ENCODE results near the gene ZNF343. TPM values are rescaled to one million over a fixed set of nuclear protein-coding genes. Genes with fewer than 3 reads are reported as not detected.

Gene ZNF343
- polyA plus RNA-seq, 1 of the 3 experiments (the other 2 are of a cell fraction) = 11.0 TPM

DNA sequence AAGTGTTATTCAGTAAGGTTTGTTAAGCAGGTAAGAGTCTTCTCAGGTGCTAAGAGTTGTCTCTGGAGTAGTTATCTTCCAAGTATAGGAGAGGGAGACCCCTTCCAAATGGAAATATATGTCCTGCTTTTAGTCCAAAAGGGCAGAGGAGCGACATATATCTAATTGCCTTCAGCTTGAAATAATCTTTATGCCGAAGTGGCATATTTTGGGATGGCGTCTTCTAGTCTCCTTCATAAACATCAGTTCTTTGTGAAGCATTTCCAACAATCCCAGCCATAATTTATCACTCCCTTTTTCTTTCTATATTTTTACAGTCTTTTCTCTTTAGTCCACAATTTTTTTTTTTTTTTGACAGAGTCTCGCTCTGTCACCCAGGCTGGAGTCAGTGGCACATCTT is 33.6 kb upstream of the ZNF343 start:
- Histone ChIP-seq H3F3A (replicated peaks; ENCODE audit: insufficient read depth) (no peaks in the 10 kb centered on the region), H3K4me1 (ENCODE audit: control insufficient read depth in 1 of 2, insufficient read depth in 2 of 2, low read depth in 1 of 2, low read length in 1 of 2) (no peaks in the 10 kb centered on the region), H3K36me3 (replicated peaks in 1 of 2; ENCODE audit: control insufficient read depth in 1 of 2, insufficient read depth in 2 of 2, low read length in 1 of 2) (no peaks in the 10 kb centered on the region), H3K27me3 (ENCODE audit: insufficient read depth) (peaks cover 13% of the 10 kb centered on the region; the same call in 1 of the 2 replicates), H3K79me2 (ENCODE audit: insufficient read depth) (no peaks in the 10 kb centered on the region), H3K27ac (ENCODE audit: low read depth in 2 of 2, low read length in 1 of 2) (no peak overlapping the region), H3K9ac (no peak overlapping the region), H3K4me3 (ENCODE audit: low read depth in 2 of 2, low read length in 1 of 2) (no peak overlapping the region), H3K9me3 (no peaks in the 10 kb centered on the region), H3K4me2 (no peak overlapping the region), H2AFZ (ENCODE audit: low read depth) (no peak overlapping the region), H4K20me1 (ENCODE audit: insufficient read depth) (no peaks in the 10 kb centered on the region), H3K9me2 (no peaks in the 10 kb centered on the region)
- no peak for TF ChIP-seq RCOR1 (IDR thresholded peaks at IDR 0.05; ENCODE audit: low read length)
- TF ChIP-seq GABPA (IDR thresholded peaks at IDR 0.05; ENCODE audit: low read depth) = no peak
- no peak for TF ChIP-seq NFIC (IDR thresholded peaks at IDR 0.05; ENCODE audit: borderline replicate concordance)
- no peak for TF ChIP-seq MXI1 (IDR thresholded peaks at IDR 0.05; ENCODE audit: low read depth, low read length)
- 67% methylated on average over 4 of the region's 4 CpGs for WGBS (ENCODE audit: low lambda C conversion rate)
- no peak for DNase-seq
- CTCF ChIA-PET = interaction anchor here (1.0 to 2.3 kb wide), 5 partner anchors 9 to 21 kb away, joined by 3 to 10 read pairs (median 4); no protein-coding TSS in a partner anchor
- POLR2A ChIA-PET = no interaction called here

DNA sequence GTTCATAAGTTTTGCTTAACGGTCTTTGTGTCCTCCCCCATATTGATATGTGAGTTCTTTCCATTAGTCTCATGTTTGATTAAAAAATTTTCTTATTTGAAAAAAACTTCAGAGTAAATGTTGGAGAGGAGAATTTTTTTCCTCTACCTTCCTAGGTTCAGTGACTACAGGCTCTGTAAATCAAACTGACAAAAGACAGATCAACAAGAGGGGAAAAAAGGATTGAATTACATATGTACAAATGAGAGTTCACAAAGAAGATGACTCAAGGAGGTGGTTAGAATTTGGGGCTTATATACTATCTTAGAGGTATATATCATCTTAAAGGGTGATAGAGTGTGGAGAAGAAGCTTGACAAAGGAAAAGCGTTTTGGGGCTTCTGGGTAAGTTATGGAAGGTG is 33.2 kb upstream of the ZNF343 start:
- Histone ChIP-seq H4K20me1 (ENCODE audit: insufficient read depth) (no peaks in the 10 kb centered on the region), H3K27me3 (ENCODE audit: insufficient read depth) (peaks cover 13% of the 10 kb centered on the region; the same call in 1 of the 2 replicates), H3F3A (replicated peaks; ENCODE audit: insufficient read depth) (no peaks in the 10 kb centered on the region), H3K4me3 (ENCODE audit: low read depth in 2 of 2, low read length in 1 of 2) (no peak overlapping the region), H2AFZ (ENCODE audit: low read depth) (no peak overlapping the region), H3K79me2 (ENCODE audit: insufficient read depth) (no peaks in the 10 kb centered on the region), H3K4me1 (ENCODE audit: control insufficient read depth in 1 of 2, insufficient read depth in 2 of 2, low read depth in 1 of 2, low read length in 1 of 2) (no peaks in the 10 kb centered on the region), H3K36me3 (replicated peaks in 1 of 2; ENCODE audit: control insufficient read depth in 1 of 2, insufficient read depth in 2 of 2, low read length in 1 of 2) (no peaks in the 10 kb centered on the region), H3K9ac (no peak overlapping the region), H3K9me2 (no peaks in the 10 kb centered on the region), H3K4me2 (no peak overlapping the region), H3K27ac (ENCODE audit: low read depth in 2 of 2, low read length in 1 of 2) (no peak overlapping the region), H3K9me3 (no peaks in the 10 kb centered on the region)
- no peak for DNase-seq
- POLR2A ChIA-PET = no interaction called here
- WGBS (ENCODE audit: low lambda C conversion rate) = 56% methylated on average over 2 of the region's 2 CpGs
- CTCF ChIA-PET = interaction anchor here (1.0 to 2.3 kb wide), 5 partner anchors 9 to 20 kb away, joined by 3 to 10 read pairs (median 4); no protein-coding TSS in a partner anchor
- TF ChIP-seq, protein P1, sequence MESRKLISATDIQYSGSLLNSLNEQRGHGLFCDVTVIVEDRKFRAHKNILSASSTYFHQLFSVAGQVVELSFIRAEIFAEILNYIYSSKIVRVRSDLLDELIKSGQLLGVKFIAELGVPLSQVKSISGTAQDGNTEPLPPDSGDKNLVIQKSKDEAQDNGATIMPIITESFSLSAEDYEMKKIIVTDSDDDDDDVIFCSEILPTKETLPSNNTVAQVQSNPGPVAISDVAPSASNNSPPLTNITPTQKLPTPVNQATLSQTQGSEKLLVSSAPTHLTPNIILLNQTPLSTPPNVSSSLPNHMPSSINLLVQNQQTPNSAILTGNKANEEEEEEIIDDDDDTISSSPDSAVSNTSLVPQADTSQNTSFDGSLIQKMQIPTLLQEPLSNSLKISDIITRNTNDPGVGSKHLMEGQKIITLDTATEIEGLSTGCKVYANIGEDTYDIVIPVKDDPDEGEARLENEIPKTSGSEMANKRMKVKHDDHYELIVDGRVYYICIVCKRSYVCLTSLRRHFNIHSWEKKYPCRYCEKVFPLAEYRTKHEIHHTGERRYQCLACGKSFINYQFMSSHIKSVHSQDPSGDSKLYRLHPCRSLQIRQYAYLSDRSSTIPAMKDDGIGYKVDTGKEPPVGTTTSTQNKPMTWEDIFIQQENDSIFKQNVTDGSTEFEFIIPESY (IDR thresholded peaks at IDR 0.05; ENCODE audit: borderline replicate concordance, low read depth) = no peak
- TF ChIP-seq MXI1 (IDR thresholded peaks at IDR 0.05; ENCODE audit: low read depth, low read length) (no peak), JUND (IDR thresholded peaks at IDR 0.05) (no peak), YY1 (IDR thresholded peaks at IDR 0.05; ENCODE audit: low read depth) (no peak), NRF1 (IDR thresholded peaks at IDR 0.05; ENCODE audit: low read depth, low read length) (no peak), TAF1 (IDR thresholded peaks at IDR 0.05; ENCODE audit: borderline replicate concordance, low read depth, low read length) (no peak), FOXJ3 (CRISPR knock-in tag; IDR thresholded peaks at IDR 0.05) (no peak), EZH2phosphoT487 (IDR thresholded peaks at IDR 0.05; ENCODE audit: borderline replicate concordance, low read depth) (no peak), RFX5 (IDR thresholded peaks at IDR 0.05; ENCODE audit: low read length) (no peak), RAD21 (IDR thresholded peaks at IDR 0.05; ENCODE audit: low read length) (no peak), RCOR1 (IDR thresholded peaks at IDR 0.05; ENCODE audit: low read length) (no peak), GATA2 (CRISPR knock-in tag; IDR thresholded peaks at IDR 0.05) (no peak)
- TF ChIP-seq, protein P2, sequence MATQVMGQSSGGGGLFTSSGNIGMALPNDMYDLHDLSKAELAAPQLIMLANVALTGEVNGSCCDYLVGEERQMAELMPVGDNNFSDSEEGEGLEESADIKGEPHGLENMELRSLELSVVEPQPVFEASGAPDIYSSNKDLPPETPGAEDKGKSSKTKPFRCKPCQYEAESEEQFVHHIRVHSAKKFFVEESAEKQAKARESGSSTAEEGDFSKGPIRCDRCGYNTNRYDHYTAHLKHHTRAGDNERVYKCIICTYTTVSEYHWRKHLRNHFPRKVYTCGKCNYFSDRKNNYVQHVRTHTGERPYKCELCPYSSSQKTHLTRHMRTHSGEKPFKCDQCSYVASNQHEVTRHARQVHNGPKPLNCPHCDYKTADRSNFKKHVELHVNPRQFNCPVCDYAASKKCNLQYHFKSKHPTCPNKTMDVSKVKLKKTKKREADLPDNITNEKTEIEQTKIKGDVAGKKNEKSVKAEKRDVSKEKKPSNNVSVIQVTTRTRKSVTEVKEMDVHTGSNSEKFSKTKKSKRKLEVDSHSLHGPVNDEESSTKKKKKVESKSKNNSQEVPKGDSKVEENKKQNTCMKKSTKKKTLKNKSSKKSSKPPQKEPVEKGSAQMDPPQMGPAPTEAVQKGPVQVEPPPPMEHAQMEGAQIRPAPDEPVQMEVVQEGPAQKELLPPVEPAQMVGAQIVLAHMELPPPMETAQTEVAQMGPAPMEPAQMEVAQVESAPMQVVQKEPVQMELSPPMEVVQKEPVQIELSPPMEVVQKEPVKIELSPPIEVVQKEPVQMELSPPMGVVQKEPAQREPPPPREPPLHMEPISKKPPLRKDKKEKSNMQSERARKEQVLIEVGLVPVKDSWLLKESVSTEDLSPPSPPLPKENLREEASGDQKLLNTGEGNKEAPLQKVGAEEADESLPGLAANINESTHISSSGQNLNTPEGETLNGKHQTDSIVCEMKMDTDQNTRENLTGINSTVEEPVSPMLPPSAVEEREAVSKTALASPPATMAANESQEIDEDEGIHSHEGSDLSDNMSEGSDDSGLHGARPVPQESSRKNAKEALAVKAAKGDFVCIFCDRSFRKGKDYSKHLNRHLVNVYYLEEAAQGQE (IDR thresholded peaks at IDR 0.05; ENCODE audit: low read depth, low read length) = no peak
- TF ChIP-seq, protein P3, sequence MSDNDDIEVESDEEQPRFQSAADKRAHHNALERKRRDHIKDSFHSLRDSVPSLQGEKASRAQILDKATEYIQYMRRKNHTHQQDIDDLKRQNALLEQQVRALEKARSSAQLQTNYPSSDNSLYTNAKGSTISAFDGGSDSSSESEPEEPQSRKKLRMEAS (IDR thresholded peaks at IDR 0.05; ENCODE audit: low read depth) = no peak
- TF ChIP-seq, protein P4, sequence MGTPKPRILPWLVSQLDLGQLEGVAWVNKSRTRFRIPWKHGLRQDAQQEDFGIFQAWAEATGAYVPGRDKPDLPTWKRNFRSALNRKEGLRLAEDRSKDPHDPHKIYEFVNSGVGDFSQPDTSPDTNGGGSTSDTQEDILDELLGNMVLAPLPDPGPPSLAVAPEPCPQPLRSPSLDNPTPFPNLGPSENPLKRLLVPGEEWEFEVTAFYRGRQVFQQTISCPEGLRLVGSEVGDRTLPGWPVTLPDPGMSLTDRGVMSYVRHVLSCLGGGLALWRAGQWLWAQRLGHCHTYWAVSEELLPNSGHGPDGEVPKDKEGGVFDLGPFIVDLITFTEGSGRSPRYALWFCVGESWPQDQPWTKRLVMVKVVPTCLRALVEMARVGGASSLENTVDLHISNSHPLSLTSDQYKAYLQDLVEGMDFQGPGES (IDR thresholded peaks at IDR 0.05; ENCODE audit: low read depth, low read length) = no peak
- TF ChIP-seq, protein P5, sequence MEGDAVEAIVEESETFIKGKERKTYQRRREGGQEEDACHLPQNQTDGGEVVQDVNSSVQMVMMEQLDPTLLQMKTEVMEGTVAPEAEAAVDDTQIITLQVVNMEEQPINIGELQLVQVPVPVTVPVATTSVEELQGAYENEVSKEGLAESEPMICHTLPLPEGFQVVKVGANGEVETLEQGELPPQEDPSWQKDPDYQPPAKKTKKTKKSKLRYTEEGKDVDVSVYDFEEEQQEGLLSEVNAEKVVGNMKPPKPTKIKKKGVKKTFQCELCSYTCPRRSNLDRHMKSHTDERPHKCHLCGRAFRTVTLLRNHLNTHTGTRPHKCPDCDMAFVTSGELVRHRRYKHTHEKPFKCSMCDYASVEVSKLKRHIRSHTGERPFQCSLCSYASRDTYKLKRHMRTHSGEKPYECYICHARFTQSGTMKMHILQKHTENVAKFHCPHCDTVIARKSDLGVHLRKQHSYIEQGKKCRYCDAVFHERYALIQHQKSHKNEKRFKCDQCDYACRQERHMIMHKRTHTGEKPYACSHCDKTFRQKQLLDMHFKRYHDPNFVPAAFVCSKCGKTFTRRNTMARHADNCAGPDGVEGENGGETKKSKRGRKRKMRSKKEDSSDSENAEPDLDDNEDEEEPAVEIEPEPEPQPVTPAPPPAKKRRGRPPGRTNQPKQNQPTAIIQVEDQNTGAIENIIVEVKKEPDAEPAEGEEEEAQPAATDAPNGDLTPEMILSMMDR (IDR thresholded peaks at IDR 0.05) = no peak

Data from SK-N-SH (cell line).